ENCODE results near the gene ATP2B1.

Gene ATP2B1

DNA sequence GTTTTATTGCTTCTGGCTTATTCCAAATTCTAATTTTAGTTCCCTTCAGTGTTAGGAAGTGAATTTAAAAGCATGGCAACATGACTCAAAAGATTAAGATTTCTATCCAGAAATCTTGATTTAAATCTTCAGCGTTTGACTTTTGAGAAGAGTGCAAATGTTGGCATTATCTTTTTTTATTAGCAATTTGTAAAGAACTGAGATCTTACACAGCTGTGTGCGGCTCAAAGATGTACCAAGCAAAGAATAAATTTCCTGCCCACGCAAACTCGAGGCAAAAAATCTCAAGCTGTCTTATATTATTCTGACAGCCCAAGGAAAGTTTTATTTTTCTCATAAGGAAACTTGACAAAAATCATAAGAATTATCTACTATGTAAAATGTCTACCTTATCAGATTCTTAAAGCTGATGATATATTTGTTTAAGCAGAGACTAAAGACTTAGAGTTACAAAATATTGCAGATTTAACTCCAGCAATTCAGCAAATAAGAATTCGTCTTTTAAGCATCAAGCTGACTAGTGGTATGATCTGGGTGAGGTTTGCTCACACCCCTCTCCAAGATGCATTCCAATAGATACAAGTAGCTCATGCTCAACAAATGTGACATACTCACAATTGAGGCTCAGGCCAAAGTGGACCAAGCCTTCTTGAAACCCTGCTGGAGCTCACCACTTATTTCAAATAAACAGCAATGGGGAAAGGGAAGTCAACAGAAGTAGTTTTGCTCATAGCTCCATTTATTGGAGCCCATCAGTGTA lies 135.4 kb downstream of the ATP2B1 start:
- Histone ChIP-seq H3K4me2 (ENCODE audit: low read length) (no peak overlapping the region), H3K4me1 (ENCODE audit: control insufficient read depth, low read length) (peaks cover 4% of the 10 kb centered on the region; the same call in 1 of the 2 replicates), H3F3A (ENCODE audit: control insufficient read depth, insufficient read depth) (no peaks in the 10 kb centered on the region; the same call in 1 of the 2 replicates), H3K27me3 (ENCODE audit: control insufficient read depth, low read length) (no peaks in the 10 kb centered on the region), H3K36me3 (ENCODE audit: control insufficient read depth, low read length) (no peaks in the 10 kb centered on the region), H3K4me3 (ENCODE audit: low read length) (no peak overlapping the region), H3K27ac (ENCODE audit: low read depth, low read length) (no peak overlapping the region), H4K20me1 (ENCODE audit: control insufficient read depth, insufficient read depth, low read depth, low read length) (no peaks in the 10 kb centered on the region), H3K9me3 (ENCODE audit: control insufficient read depth, insufficient read depth, low read length) (no peaks in the 10 kb centered on the region), H3K79me2 (ENCODE audit: control insufficient read depth, low read length) (no peaks in the 10 kb centered on the region), H3K9me2 (replicated peaks; ENCODE audit: control insufficient read depth, low read length) (no peaks in the 10 kb centered on the region)
- no peak for TF ChIP-seq EZH2phosphoT487 (IDR thresholded peaks at IDR 0.05; ENCODE audit: borderline replicate concordance, low read length)
- TF ChIP-seq, protein P1, sequence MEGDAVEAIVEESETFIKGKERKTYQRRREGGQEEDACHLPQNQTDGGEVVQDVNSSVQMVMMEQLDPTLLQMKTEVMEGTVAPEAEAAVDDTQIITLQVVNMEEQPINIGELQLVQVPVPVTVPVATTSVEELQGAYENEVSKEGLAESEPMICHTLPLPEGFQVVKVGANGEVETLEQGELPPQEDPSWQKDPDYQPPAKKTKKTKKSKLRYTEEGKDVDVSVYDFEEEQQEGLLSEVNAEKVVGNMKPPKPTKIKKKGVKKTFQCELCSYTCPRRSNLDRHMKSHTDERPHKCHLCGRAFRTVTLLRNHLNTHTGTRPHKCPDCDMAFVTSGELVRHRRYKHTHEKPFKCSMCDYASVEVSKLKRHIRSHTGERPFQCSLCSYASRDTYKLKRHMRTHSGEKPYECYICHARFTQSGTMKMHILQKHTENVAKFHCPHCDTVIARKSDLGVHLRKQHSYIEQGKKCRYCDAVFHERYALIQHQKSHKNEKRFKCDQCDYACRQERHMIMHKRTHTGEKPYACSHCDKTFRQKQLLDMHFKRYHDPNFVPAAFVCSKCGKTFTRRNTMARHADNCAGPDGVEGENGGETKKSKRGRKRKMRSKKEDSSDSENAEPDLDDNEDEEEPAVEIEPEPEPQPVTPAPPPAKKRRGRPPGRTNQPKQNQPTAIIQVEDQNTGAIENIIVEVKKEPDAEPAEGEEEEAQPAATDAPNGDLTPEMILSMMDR (IDR thresholded peaks at IDR 0.05; ENCODE audit: low read depth, low read length, poor library complexity, severe bottlenecking), result no peak

DNA sequence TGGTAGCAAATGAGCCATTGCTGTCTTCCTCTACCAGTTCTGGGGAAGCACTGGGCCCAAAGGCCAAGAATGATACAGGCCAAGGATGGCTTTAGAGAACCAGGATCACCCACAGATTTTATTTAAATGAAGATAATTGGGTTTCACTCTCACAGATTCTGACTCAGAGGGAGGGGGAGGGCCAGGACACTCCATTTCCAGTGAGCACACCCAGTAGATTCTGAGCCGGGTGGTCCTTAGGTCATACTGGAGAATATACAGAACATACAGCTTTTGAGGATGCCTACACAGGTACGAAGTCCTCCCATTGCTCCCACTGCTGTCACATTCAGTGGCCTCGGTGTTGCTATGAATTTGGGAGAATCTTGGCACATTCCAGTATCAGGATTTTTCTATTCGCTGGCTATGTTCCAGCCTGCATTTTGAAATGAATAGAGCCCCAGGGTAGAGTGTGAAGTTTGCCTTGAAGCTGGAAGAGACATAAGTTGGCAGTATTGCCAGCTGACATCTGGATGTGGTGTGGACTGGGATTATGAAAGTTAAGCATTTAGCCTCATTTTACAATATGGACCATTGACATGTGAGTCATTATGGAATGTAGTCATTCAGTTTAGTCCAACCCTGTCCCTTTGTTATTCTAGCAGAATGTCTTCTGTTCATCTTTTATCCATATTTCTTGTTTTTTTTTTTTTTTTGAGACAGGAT lies 137.0 kb downstream of the ATP2B1 start:
- H3K9me3 ChIP-seq (ENCODE audit: control insufficient read depth, insufficient read depth, low read length), result no peaks in the 10 kb centered on the region
- H3K36me3 ChIP-seq (ENCODE audit: control insufficient read depth, low read length), result no peaks in the 10 kb centered on the region
- no peaks in the 10 kb centered on the region for H4K20me1 ChIP-seq (ENCODE audit: control insufficient read depth, insufficient read depth, low read depth, low read length)
- no peak overlapping the region for H3K4me3 ChIP-seq (ENCODE audit: low read length)
- peaks cover 4% of the 10 kb centered on the region; the same call in 1 of the 2 replicates for H3K4me1 ChIP-seq (ENCODE audit: control insufficient read depth, low read length)
- no peak overlapping the region for H3K4me2 ChIP-seq (ENCODE audit: low read length)
- H3K27me3 ChIP-seq (ENCODE audit: control insufficient read depth, low read length), result no peaks in the 10 kb centered on the region
- TF ChIP-seq, protein P1 (IDR thresholded peaks at IDR 0.05; ENCODE audit: low read depth, low read length, poor library complexity, severe bottlenecking), result no peak
- TF ChIP-seq EZH2phosphoT487 (IDR thresholded peaks at IDR 0.05; ENCODE audit: borderline replicate concordance, low read length), result no peak
- no peaks in the 10 kb centered on the region for H3K9me2 ChIP-seq (replicated peaks; ENCODE audit: control insufficient read depth, low read length)
- H3K27ac ChIP-seq (ENCODE audit: low read depth, low read length), result no peak overlapping the region
- no peaks in the 10 kb centered on the region for H3K79me2 ChIP-seq (ENCODE audit: control insufficient read depth, low read length)
- H3F3A ChIP-seq (ENCODE audit: control insufficient read depth, insufficient read depth), result no peaks in the 10 kb centered on the region; the same call in 1 of the 2 replicates

DNA sequence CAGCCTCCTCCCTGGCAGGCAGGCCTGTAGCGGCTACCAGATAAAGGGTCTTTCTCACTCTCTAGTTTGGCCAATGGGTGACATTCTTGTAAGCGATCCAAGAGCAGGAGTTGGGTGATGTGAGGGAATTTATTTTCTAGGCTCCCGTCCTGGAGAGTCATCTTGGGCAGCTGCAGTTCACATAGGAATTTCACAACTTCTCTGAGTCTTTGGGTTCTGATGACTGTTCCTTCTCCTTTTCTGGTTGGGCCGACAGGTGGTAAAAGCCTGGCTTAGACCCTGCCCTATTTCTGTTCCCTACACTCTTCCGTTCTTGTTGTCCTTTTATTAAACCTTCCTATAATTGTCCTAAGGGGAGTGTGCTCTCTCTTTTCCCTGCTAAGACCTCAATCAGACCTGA lies 140.2 kb downstream of the ATP2B1 start:
- H3K4me1 ChIP-seq (ENCODE audit: control insufficient read depth, low read length), result no peaks in the 10 kb centered on the region
- H3K9me3 ChIP-seq (ENCODE audit: control insufficient read depth, insufficient read depth, low read length), result no peaks in the 10 kb centered on the region
- no peak overlapping the region for H3K27ac ChIP-seq (ENCODE audit: low read depth, low read length)
- TF ChIP-seq, protein P1 (IDR thresholded peaks at IDR 0.05; ENCODE audit: low read depth, low read length, poor library complexity, severe bottlenecking), result no peak
- no peak for TF ChIP-seq EZH2phosphoT487 (IDR thresholded peaks at IDR 0.05; ENCODE audit: borderline replicate concordance, low read length)
- H3K27me3 ChIP-seq (ENCODE audit: control insufficient read depth, low read length), result no peaks in the 10 kb centered on the region
- H3K36me3 ChIP-seq (ENCODE audit: control insufficient read depth, low read length), result no peaks in the 10 kb centered on the region
- no peaks in the 10 kb centered on the region for H4K20me1 ChIP-seq (ENCODE audit: control insufficient read depth, insufficient read depth, low read depth, low read length)
- no peaks in the 10 kb centered on the region for H3K9me2 ChIP-seq (replicated peaks; ENCODE audit: control insufficient read depth, low read length)
- H3K4me3 ChIP-seq (ENCODE audit: low read length), result no peak overlapping the region
- no peaks in the 10 kb centered on the region for H3K79me2 ChIP-seq (ENCODE audit: control insufficient read depth, low read length)
- H3K4me2 ChIP-seq (ENCODE audit: low read length), result no peak overlapping the region
- H3F3A ChIP-seq (ENCODE audit: control insufficient read depth, insufficient read depth), result no peaks in the 10 kb centered on the region
